ENCODE results near the gene PPP1R1A.

PPP1R1A gene

GRCh38 chr12:54565310-54565985, 23.0 kb downstream of the PPP1R1A start:
- DNase-seq (ENCODE audit: low read depth, low spot score), result no peak
- ChIA-PET POLR2A (no interaction called here), CTCF (interaction anchor here (8.1 kb wide), 1 partner anchor 13 kb away, joined by 50 read pairs; no protein-coding TSS in a partner anchor)
- H3K4me3 ChIP-seq (ENCODE audit: low read depth, low read length), result no peak overlapping the region
- no peak for TF ChIP-seq CTCF (IDR thresholded peaks at IDR 0.05; ENCODE audit: insufficient read depth, low read length, missing control alignments)

- no peak for DNase-seq (ENCODE audit: low read depth, low spot score)
- no peak for TF ChIP-seq CTCF (IDR thresholded peaks at IDR 0.05; ENCODE audit: insufficient read depth, low read length, missing control alignments)
- CTCF ChIA-PET, result interaction anchor here (8.1 kb wide), 1 partner anchor 14 kb away, joined by 50 read pairs; no protein-coding TSS in a partner anchor
- POLR2A ChIA-PET, result no interaction called here
- no peak overlapping the region for H3K4me3 ChIP-seq (ENCODE audit: low read depth, low read length)
Measured at GRCh38 chr12:54564768-54565167, 23.7 kb downstream of the PPP1R1A start.

- TF ChIP-seq CTCF (IDR thresholded peaks at IDR 0.05; ENCODE audit: insufficient read depth, low read length, missing control alignments), result no peak
- POLR2A ChIA-PET, result no interaction called here
- CTCF ChIA-PET, result interaction anchor here (1.0 to 8.1 kb wide), 3 partner anchors 9 to 36 kb away, joined by 3 to 50 read pairs (median 3); no protein-coding TSS in a partner anchor
- no peak overlapping the region for H3K4me3 ChIP-seq (ENCODE audit: low read depth, low read length)
- DNase-seq (ENCODE audit: low read depth, low spot score), result no peak
Measured at GRCh38 chr12:54563787-54564186, 24.7 kb downstream of the PPP1R1A start.

- ChIA-PET CTCF (interaction anchor here (0.8 to 8.1 kb wide), 5 partner anchors 10 to 37 kb away, joined by 3 to 50 read pairs (median 3); partner anchors contain the start of gene PDE1B), POLR2A (no interaction called here)
- no peak for TF ChIP-seq CTCF (IDR thresholded peaks at IDR 0.05; ENCODE audit: insufficient read depth, low read length, missing control alignments)
- DNase-seq (ENCODE audit: low read depth, low spot score), result no peak
- H3K4me3 ChIP-seq (ENCODE audit: low read depth, low read length), result no peak overlapping the region
Measured at GRCh38 chr12:54562750-54563356, 25.6 kb downstream of the PPP1R1A start.

- no peak overlapping the region for H3K4me3 ChIP-seq (ENCODE audit: low read depth, low read length)
- TF ChIP-seq CTCF (IDR thresholded peaks at IDR 0.05; ENCODE audit: insufficient read depth, low read length, missing control alignments), result no peak
- DNase-seq (ENCODE audit: low read depth, low spot score), result no peak
- ChIA-PET CTCF (interaction anchor here (2.3 kb wide), 1 partner anchor 18 kb away, joined by 12 read pairs; no protein-coding TSS in a partner anchor), POLR2A (no interaction called here)
Measured at GRCh38 chr12:54561164-54561563, 27.3 kb downstream of the PPP1R1A start.

GRCh38 chr12:54560374-54560858, 28.0 kb downstream of the PPP1R1A start:
- POLR2A ChIA-PET, result no interaction called here
- TF ChIP-seq CTCF (IDR thresholded peaks at IDR 0.05; ENCODE audit: insufficient read depth, low read length, missing control alignments), result no peak
- no peak for DNase-seq (ENCODE audit: low read depth, low spot score)
- H3K4me3 ChIP-seq (ENCODE audit: low read depth, low read length), result peak overlapping the region; percentile 26
- CTCF ChIA-PET, result interaction anchor here (0.7 to 2.3 kb wide), 2 partner anchors 16 to 19 kb away, joined by 3 to 12 read pairs; no protein-coding TSS in a partner anchor
